NCI-H2171 (cell line): ENCODE results near the gene ING2.
A peak's percentile ranks its signal among the peaks of the same experiment; 100 is the strongest.

Experiments
- DNase-seq: peaks from one replicate; lab custom pipeline; 2025; lab: John Stamatoyannopoulos, UW

Gene ING2

GRCh38 chr4:183499801-183500200 lies 5.1 kb upstream of the ING2 start:
- no peak for DNase-seq

GRCh38 chr4:183503497-183504063 lies 1.3 kb upstream of the ING2 start:
- DNase-seq = no peak

- DNase-seq = peak; percentile 84
Observed at GRCh38 chr4:183504064-183504929, 561 bp upstream of the ING2 start.

GRCh38 chr4:183505611-183506388 lies 942 bp downstream of the ING2 start:
- DNase-seq = peak; percentile 42

- DNase-seq = no peak
Observed at GRCh38 chr4:183506389-183506735, 1.5 kb downstream of the ING2 start.

GRCh38 chr4:183507925-183508696 lies 3.3 kb downstream of the ING2 start:
- no peak for DNase-seq

- DNase-seq = no peak
Observed at GRCh38 chr4:183508697-183509335, 4.0 kb downstream of the ING2 start.

GRCh38 chr4:183515411-183515810 lies 10.6 kb downstream of the ING2 start:
- no peak for DNase-seq

GRCh38 chr4:183517194-183517593 lies 12.3 kb downstream of the ING2 start:
- DNase-seq = no peak

- no peak for DNase-seq
Observed at GRCh38 chr4:183517781-183518180, 12.9 kb downstream of the ING2 start.

GRCh38 chr4:183522821-183523220 lies 18.0 kb downstream of the ING2 start:
- no peak for DNase-seq

GRCh38 chr4:183527326-183527725 lies 22.5 kb downstream of the ING2 start:
- DNase-seq = no peak

GRCh38 chr4:183532821-183533220 lies 28.0 kb downstream of the ING2 start:
- DNase-seq = no peak

GRCh38 chr4:183533698-183534097 lies 28.8 kb downstream of the ING2 start:
- no peak for DNase-seq

GRCh38 chr4:183540410-183541009 lies 35.7 kb downstream of the ING2 start:
- no peak for DNase-seq

GRCh38 chr4:183541010-183541751 lies 36.3 kb downstream of the ING2 start:
- DNase-seq = no peak

- no peak for DNase-seq
Observed at GRCh38 chr4:183541752-183542040, 36.8 kb downstream of the ING2 start.

GRCh38 chr4:183543435-183543834 lies 38.6 kb downstream of the ING2 start:
- no peak for DNase-seq

- no peak for DNase-seq
Observed at GRCh38 chr4:183544109-183544508, 39.3 kb downstream of the ING2 start.

GRCh38 chr4:183546376-183546775 lies 41.5 kb downstream of the ING2 start:
- no peak for DNase-seq

- DNase-seq = no peak
Observed at GRCh38 chr4:183548306-183548705, 43.4 kb downstream of the ING2 start.
